T-helper 1 cell treated with Interleukin-12 subunit alpha and Interleukin-12 subunit beta and Interleukin-4 antibody, amounts not matched to agents 30 μg/mL and 1 μg/mL, for 36 hours (primary cell): ENCODE results near the gene CENPP.

ENCODE experiments used
- H3K27ac Mint-ChIP-seq: one replicate; pipeline ENCODE4 v1.8.0; 2021; ENCODE audit warnings: mild to moderate bottlenecking, mixed read lengths
- H3K27me3 Mint-ChIP-seq: one replicate; pipeline ENCODE4 v1.8.0; 2021; ENCODE audit warnings: low read depth, mixed read lengths
- H3K36me3 Mint-ChIP-seq: one replicate; pipeline ENCODE4 v1.8.0; 2021; ENCODE audit warnings: low read depth, mixed read lengths
- H3K4me1 Mint-ChIP-seq: one replicate; pipeline ENCODE4 v1.8.0; 2021; ENCODE audit warnings: low read depth, mixed read lengths
- H3K4me3 Mint-ChIP-seq: one replicate; pipeline ENCODE4 v1.8.0; 2021; ENCODE audit warnings: mild to moderate bottlenecking, moderate library complexity, mixed read lengths
- H3K9me3 Mint-ChIP-seq: one replicate; pipeline ENCODE4 v1.8.0; 2021; ENCODE audit warnings: mixed read lengths

The CENPP gene

GRCh38 chr9:92333282-92333634 is 7.5 kb downstream of the CENPP start:
- H3K4me1 Mint-ChIP-seq: no peaks in the 10 kb centered on the region
- no peaks in the 10 kb centered on the region for H3K9me3 Mint-ChIP-seq
- H3K36me3 Mint-ChIP-seq: peaks cover 14% of the 10 kb centered on the region
- H3K27me3 Mint-ChIP-seq: no peaks in the 10 kb centered on the region
- H3K4me3 Mint-ChIP-seq: no peak overlapping the region
- H3K27ac Mint-ChIP-seq: no peak overlapping the region

GRCh38 chr9:92341578-92341977 is 15.8 kb downstream of the CENPP start:
- Mint-ChIP-seq H3K27ac (no peak overlapping the region), H3K4me1 (no peaks in the 10 kb centered on the region), H3K27me3 (no peaks in the 10 kb centered on the region), H3K4me3 (no peak overlapping the region), H3K9me3 (no peaks in the 10 kb centered on the region), H3K36me3 (peaks cover 22% of the 10 kb centered on the region)

- H3K4me1 Mint-ChIP-seq: no peaks in the 10 kb centered on the region
- H3K4me3 Mint-ChIP-seq: no peak overlapping the region
- H3K36me3 Mint-ChIP-seq: peaks cover 27% of the 10 kb centered on the region
- no peaks in the 10 kb centered on the region for H3K9me3 Mint-ChIP-seq
- no peaks in the 10 kb centered on the region for H3K27me3 Mint-ChIP-seq
- no peak overlapping the region for H3K27ac Mint-ChIP-seq
Measured at GRCh38 chr9:92342825-92343488, 17.2 kb downstream of the CENPP start.

- no peak overlapping the region for H3K27ac Mint-ChIP-seq
- no peaks in the 10 kb centered on the region for H3K27me3 Mint-ChIP-seq
- no peaks in the 10 kb centered on the region for H3K9me3 Mint-ChIP-seq
- H3K4me3 Mint-ChIP-seq: no peak overlapping the region
- peaks cover 27% of the 10 kb centered on the region for H3K36me3 Mint-ChIP-seq
- peaks cover under 1% of the 10 kb centered on the region for H3K4me1 Mint-ChIP-seq
Measured at GRCh38 chr9:92345582-92345981, 19.8 kb downstream of the CENPP start.

- peaks cover 29% of the 10 kb centered on the region for H3K36me3 Mint-ChIP-seq
- no peak overlapping the region for H3K27ac Mint-ChIP-seq
- H3K4me3 Mint-ChIP-seq: no peak overlapping the region
- H3K27me3 Mint-ChIP-seq: no peaks in the 10 kb centered on the region
- peaks cover 6% of the 10 kb centered on the region for H3K9me3 Mint-ChIP-seq
- H3K4me1 Mint-ChIP-seq: peaks cover 10% of the 10 kb centered on the region
Measured at GRCh38 chr9:92349771-92350739, 24.3 kb downstream of the CENPP start.

- Mint-ChIP-seq H3K4me1 (peaks cover 10% of the 10 kb centered on the region), H3K36me3 (peaks cover 29% of the 10 kb centered on the region), H3K27me3 (no peaks in the 10 kb centered on the region), H3K4me3 (no peak overlapping the region), H3K9me3 (peaks cover 9% of the 10 kb centered on the region), H3K27ac (no peak overlapping the region)
Measured at GRCh38 chr9:92350740-92351133, 25.0 kb downstream of the CENPP start.

GRCh38 chr9:92353051-92353450 is 27.3 kb downstream of the CENPP start:
- peaks cover 10% of the 10 kb centered on the region for H3K4me1 Mint-ChIP-seq

GRCh38 chr9:92359394-92359995 is 33.7 kb downstream of the CENPP start:
- H3K9me3 Mint-ChIP-seq: peaks cover 25% of the 10 kb centered on the region
- no peak overlapping the region for H3K4me3 Mint-ChIP-seq
- no peak overlapping the region for H3K27ac Mint-ChIP-seq
- peaks cover 3% of the 10 kb centered on the region for H3K4me1 Mint-ChIP-seq
- H3K36me3 Mint-ChIP-seq: peaks cover 20% of the 10 kb centered on the region
- H3K27me3 Mint-ChIP-seq: no peaks in the 10 kb centered on the region

More at GRCh38 chr9:92353051-92353450, 27.3 kb downstream of the CENPP start:
- no peak overlapping the region for H3K27ac Mint-ChIP-seq
- peaks cover 23% of the 10 kb centered on the region for H3K9me3 Mint-ChIP-seq
- no peaks in the 10 kb centered on the region for H3K27me3 Mint-ChIP-seq
- H3K4me3 Mint-ChIP-seq: no peak overlapping the region
- H3K36me3 Mint-ChIP-seq: peaks cover 29% of the 10 kb centered on the region

- no peak overlapping the region for H3K4me3 Mint-ChIP-seq
Measured at GRCh38 chr9:92360083-92360482, 34.3 kb downstream of the CENPP start.

GRCh38 chr9:92369075-92369474 is 43.3 kb downstream of the CENPP start:
- H3K36me3 Mint-ChIP-seq: peaks cover 19% of the 10 kb centered on the region
- peaks cover 17% of the 10 kb centered on the region for H3K9me3 Mint-ChIP-seq
- H3K27ac Mint-ChIP-seq: no peak overlapping the region
- no peak overlapping the region for H3K4me3 Mint-ChIP-seq
- no peaks in the 10 kb centered on the region for H3K27me3 Mint-ChIP-seq
- no peaks in the 10 kb centered on the region for H3K4me1 Mint-ChIP-seq

More at GRCh38 chr9:92360083-92360482, 34.3 kb downstream of the CENPP start:
- Mint-ChIP-seq H3K27me3 (no peaks in the 10 kb centered on the region), H3K9me3 (peaks cover 22% of the 10 kb centered on the region), H3K4me1 (peaks cover 3% of the 10 kb centered on the region), H3K27ac (no peak overlapping the region), H3K36me3 (peaks cover 20% of the 10 kb centered on the region)

- H3K9me3 Mint-ChIP-seq: peaks cover 27% of the 10 kb centered on the region
- H3K4me1 Mint-ChIP-seq: peaks cover 5% of the 10 kb centered on the region
- H3K4me3 Mint-ChIP-seq: no peak overlapping the region
- no peak overlapping the region for H3K27ac Mint-ChIP-seq
- no peaks in the 10 kb centered on the region for H3K27me3 Mint-ChIP-seq
- H3K36me3 Mint-ChIP-seq: peaks cover 29% of the 10 kb centered on the region
Measured at GRCh38 chr9:92373167-92373566, 47.4 kb downstream of the CENPP start.

GRCh38 chr9:92377876-92378275 is 52.1 kb downstream of the CENPP start:
- Mint-ChIP-seq H3K4me1 (peaks cover 21% of the 10 kb centered on the region), H3K4me3 (no peak overlapping the region), H3K27ac (peak overlapping the region; percentile 35), H3K9me3 (peaks cover 15% of the 10 kb centered on the region), H3K36me3 (peaks cover 29% of the 10 kb centered on the region), H3K27me3 (no peaks in the 10 kb centered on the region)

- H3K27me3 Mint-ChIP-seq: no peaks in the 10 kb centered on the region
Measured at GRCh38 chr9:92378865-92379560, 53.3 kb downstream of the CENPP start.

GRCh38 chr9:92380603-92381002 is 54.9 kb downstream of the CENPP start:
- Mint-ChIP-seq H3K27ac (no peak overlapping the region), H3K4me1 (peaks cover 21% of the 10 kb centered on the region), H3K9me3 (no peaks in the 10 kb centered on the region)

More at GRCh38 chr9:92378865-92379560, 53.3 kb downstream of the CENPP start:
- peaks cover 10% of the 10 kb centered on the region for H3K9me3 Mint-ChIP-seq
- H3K4me1 Mint-ChIP-seq: peaks cover 21% of the 10 kb centered on the region
- peak overlapping the region; percentile 52 for H3K4me3 Mint-ChIP-seq
- peaks cover 26% of the 10 kb centered on the region for H3K36me3 Mint-ChIP-seq
- H3K27ac Mint-ChIP-seq: peak overlapping the region; percentile 56

More at GRCh38 chr9:92380603-92381002, 54.9 kb downstream of the CENPP start:
- no peak overlapping the region for H3K4me3 Mint-ChIP-seq
- H3K27me3 Mint-ChIP-seq: no peaks in the 10 kb centered on the region
- H3K36me3 Mint-ChIP-seq: peaks cover 16% of the 10 kb centered on the region
